GM10248 (cell line): ENCODE results near the gene CNBD2.
"Not testable (repeated sequence)": the region's sequence is repeated elsewhere in the genome, so short reads cannot be mapped to it uniquely, and the experiment has no call there.

Experiments
- CTCF ChIA-PET: fragments of 300-600 bp; sonication (Branson Sonifier 250); formaldehyde crosslinking; extraction: SDS; loops from one replicate; lab custom pipeline; 2021; ENCODE audit warnings: antibody characterized with exemption; lab: Yijun Ruan, JAX
- POLR2A ChIA-PET: fragments of 350-650 bp; sonication (Branson Sonifier 250); formaldehyde crosslinking; extraction: SDS; loops from one replicate; lab custom pipeline; 2020; ENCODE audit warnings: antibody characterized with exemption; lab: Yijun Ruan, JAX
- DNase-seq: peaks from one replicate; pipeline ENCODE4 v3.0.0; 2012; ENCODE audit errors: extremely low spot score
- TF ChIP-seq, protein P1 (sequence below): IDR thresholded peaks from 2 replicates; pipeline ENCODE4 v1.5.1; 2012; ENCODE audit warnings: mild to moderate bottlenecking, low read depth; ENCODE audit errors: extremely low read depth, missing control alignments, control extremely low read depth

Gene CNBD2

GRCh38 chr20:36051318-36052116 lies 83.1 kb downstream of the CNBD2 start:
- POLR2A ChIA-PET = no interaction called here
- CTCF ChIA-PET = interaction anchor here (0.9 kb wide), 1 partner anchor 98 kb away, joined by 3 read pairs; the partner anchor contains the start of gene SCAND1
- TF ChIP-seq, protein P1, sequence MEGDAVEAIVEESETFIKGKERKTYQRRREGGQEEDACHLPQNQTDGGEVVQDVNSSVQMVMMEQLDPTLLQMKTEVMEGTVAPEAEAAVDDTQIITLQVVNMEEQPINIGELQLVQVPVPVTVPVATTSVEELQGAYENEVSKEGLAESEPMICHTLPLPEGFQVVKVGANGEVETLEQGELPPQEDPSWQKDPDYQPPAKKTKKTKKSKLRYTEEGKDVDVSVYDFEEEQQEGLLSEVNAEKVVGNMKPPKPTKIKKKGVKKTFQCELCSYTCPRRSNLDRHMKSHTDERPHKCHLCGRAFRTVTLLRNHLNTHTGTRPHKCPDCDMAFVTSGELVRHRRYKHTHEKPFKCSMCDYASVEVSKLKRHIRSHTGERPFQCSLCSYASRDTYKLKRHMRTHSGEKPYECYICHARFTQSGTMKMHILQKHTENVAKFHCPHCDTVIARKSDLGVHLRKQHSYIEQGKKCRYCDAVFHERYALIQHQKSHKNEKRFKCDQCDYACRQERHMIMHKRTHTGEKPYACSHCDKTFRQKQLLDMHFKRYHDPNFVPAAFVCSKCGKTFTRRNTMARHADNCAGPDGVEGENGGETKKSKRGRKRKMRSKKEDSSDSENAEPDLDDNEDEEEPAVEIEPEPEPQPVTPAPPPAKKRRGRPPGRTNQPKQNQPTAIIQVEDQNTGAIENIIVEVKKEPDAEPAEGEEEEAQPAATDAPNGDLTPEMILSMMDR = no peak
- no peak for DNase-seq

- POLR2A ChIA-PET = no interaction called here
- TF ChIP-seq, protein P1 = no peak
- DNase-seq = no peak
- CTCF ChIA-PET = interaction anchor here (0.9 kb wide), 1 partner anchor 98 kb away, joined by 3 read pairs; the partner anchor contains the start of gene SCAND1
Observed at GRCh38 chr20:36052117-36052513, 83.7 kb downstream of the CNBD2 start.

GRCh38 chr20:36053863-36054518 lies 85.6 kb downstream of the CNBD2 start:
- CTCF ChIA-PET, DNase-seq, POLR2A ChIA-PET: not testable (repeated sequence)

DNA sequence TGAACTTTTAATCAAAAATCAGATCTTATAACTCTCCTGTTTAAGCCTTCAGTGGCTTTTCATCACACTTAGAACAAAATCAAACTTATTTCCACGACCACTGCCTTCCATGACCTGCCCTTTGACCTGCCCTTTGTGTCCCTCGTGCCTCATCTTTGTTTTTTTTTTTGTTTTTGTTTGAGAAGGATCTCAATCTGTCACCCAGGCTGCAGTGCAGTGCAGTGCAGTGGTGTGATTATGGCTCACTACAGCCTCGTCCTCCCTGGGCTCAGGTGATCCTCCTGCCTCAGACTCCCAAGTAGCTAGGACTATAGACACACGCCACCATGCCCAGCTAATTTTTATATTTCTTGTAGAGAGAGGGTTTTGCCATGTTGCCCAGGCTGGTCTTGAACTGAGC lies 86.8 kb downstream of the CNBD2 start:
- DNase-seq = no peak

DNA sequence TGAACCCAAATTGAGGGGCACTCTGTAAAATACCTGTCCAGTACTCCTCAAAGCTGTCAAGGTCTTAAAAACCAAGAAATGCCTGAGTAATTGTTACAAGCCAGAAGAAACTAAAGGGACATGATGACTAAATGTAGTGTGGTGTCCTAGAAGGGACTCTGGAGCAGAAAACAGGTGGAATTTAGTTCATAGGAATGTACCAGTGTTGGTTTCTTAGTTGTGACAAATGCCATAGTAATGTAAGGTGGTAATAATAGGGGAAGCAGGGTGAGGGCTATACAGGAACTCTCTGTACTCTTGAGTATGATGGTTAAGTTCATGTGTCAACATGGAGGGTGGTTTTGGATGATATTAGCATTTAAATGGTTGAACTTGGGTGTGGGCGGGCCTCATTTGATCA lies 92.3 kb downstream of the CNBD2 start:
- TF ChIP-seq, protein P1 = no peak
- POLR2A ChIA-PET = no interaction called here
- DNase-seq = no peak
- CTCF ChIA-PET = no interaction called here

More for the DNA sequence above, 86.8 kb downstream of the CNBD2 start:
- POLR2A ChIA-PET = no interaction called here
- CTCF ChIA-PET = interaction anchor here (2.1 kb wide), 1 partner anchor 10 kb away, joined by 9 read pairs; no protein-coding TSS in a partner anchor
- TF ChIP-seq, protein P1 = no peak

DNA sequence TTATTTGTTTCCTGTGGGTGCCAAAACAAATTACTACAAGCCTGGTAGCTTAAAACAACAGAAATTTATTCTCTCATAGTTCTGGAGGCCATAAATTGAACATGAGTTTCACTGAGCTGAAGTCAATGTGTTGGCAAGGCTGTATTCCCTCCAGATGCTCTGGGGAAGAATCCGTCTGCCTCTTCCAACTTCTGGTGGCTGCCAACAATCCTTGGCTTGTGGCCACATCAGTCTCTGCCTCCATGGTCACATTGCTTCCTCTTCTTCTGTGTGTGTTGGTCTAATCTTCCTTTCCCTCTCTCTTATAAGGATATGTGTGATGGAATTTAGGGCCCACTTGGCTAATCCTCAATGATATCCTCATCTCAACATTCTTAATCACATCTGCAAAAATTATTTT lies 93.4 kb downstream of the CNBD2 start:
- DNase-seq = no peak
- TF ChIP-seq, protein P1 = no peak
- POLR2A ChIA-PET = no interaction called here
- CTCF ChIA-PET = interaction anchor here (1.1 kb wide), 1 partner anchor 108 kb away, joined by 5 read pairs; the partner anchor contains the start of gene SCAND1
